ENCODE data around the gene GABBR1.

Gene GABBR1

GRCh38 chr6:29617782-29618554 lies 15.0 kb downstream of the GABBR1 start:
- DNase-seq, result no peak

DNA sequence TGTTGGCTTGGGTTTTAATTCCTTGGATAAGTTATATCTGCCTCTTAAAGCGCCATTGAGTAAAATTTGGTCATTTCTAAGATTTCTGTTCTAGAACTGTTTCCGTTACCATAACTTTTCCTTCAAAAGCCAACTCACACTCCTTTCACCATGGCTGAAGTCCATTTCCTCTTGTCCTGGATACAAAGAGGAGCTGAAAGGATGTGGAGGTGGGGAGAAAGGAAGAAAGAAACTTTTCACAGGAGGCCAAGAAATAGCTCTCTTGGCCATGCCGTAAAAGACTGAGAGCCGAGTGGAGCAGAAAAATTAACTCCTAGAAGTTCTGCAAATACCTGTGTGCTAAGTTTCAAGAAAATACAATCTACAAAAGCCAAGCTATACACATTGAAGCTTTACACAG lies 21.6 kb downstream of the GABBR1 start:
- DNase-seq, result no peak

GRCh38 chr6:29610540-29610939 lies 22.4 kb downstream of the GABBR1 start:
- no peak for DNase-seq

GRCh38 chr6:29608131-29608530 lies 24.9 kb downstream of the GABBR1 start:
- DNase-seq, result no peak

DNA sequence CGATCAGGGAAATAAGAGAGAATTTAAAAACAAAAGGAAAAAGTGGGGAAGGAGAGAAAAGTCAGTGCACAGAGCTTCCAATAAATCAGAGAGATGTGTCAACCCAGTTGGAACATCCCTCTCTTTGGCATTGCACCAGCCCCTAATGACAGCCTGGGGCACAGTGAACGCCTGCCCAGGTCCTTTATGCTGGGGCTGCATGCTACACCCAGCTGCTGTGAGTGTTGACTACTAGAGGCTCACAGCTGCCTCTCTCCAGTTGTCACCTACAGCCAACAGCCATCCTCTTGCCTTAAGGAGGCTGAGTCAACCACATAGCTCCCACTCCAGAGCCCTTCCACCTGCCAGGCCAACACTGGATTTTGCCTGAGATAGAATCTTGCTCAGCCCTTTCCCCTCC lies 29.1 kb downstream of the GABBR1 start:
- no peak for DNase-seq

DNA sequence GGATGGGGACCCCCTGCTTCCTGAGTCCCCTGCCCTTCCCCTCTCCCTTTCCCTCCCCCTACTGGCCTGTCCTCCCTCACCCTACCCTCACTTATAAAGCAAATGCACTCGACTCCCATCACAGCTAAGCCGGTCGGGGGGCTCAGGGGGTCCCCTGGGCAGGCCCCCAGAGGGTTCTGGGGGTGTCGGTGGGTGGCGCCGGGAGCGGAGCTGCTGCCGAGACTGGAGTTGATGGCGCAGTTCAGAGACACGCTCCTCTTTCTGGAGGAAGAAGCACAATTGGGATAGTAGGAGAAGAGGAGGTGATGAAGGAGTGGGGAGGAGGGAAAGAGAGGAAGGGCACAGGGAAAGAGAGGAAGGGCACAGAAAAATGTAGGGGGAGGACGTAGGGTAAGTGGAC lies 29.5 kb downstream of the GABBR1 start:
- no peak for DNase-seq

DNA sequence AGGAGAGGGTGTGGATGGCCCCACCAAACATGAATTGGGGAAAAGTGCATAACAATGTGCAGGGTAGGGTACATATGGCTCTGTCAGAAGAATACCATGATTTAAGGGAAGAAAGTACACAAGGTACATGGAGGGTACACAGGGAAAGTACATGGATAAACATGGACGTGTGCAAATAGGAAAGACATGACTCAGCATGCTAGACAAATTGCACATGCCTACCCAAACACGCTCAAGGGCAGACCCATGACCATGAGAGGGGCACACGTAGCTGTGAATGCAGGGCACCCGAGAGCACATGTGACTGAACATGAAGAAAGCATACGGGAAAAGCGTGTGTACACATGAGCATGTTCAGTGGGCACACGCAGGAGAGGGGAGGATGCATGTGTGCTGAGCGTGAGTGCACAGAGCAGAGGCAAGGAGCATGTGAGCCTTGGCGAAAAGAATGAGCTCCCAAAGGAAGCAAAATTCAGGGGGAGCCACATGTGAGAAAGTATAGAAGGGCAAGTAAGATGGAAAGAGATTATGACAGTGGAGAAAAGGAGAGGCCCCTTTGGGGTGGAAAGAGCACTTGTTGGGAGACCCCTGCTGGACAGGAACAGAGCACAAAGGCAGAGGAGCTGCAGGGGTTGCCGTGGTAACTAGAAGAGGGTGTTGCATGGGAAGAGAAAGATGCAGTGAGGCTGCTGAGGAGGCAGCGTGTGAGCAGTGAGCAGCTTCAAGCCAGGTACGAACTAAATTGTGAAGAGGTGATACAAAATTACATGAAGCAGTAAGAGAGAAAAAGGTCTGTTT lies 30.2 kb downstream of the GABBR1 start:
- no peak for DNase-seq

GRCh38 chr6:29598172-29598747 lies 34.7 kb downstream of the GABBR1 start:
- no peak for DNase-seq

GRCh38 chr6:29597184-29597583 lies 35.8 kb downstream of the GABBR1 start:
- DNase-seq, result no peak

- DNase-seq, result no peak
These were observed 36.5 kb downstream of the GABBR1 start for GRCh38 chr6:29596381-29596900.

GRCh38 chr6:29593199-29593855 lies 39.7 kb downstream of the GABBR1 start:
- DNase-seq, result no peak

GRCh38 chr6:29591677-29592076 lies 41.3 kb downstream of the GABBR1 start:
- DNase-seq, result no peak

GRCh38 chr6:29590218-29590808 lies 42.7 kb downstream of the GABBR1 start:
- DNase-seq, result no peak

DNA sequence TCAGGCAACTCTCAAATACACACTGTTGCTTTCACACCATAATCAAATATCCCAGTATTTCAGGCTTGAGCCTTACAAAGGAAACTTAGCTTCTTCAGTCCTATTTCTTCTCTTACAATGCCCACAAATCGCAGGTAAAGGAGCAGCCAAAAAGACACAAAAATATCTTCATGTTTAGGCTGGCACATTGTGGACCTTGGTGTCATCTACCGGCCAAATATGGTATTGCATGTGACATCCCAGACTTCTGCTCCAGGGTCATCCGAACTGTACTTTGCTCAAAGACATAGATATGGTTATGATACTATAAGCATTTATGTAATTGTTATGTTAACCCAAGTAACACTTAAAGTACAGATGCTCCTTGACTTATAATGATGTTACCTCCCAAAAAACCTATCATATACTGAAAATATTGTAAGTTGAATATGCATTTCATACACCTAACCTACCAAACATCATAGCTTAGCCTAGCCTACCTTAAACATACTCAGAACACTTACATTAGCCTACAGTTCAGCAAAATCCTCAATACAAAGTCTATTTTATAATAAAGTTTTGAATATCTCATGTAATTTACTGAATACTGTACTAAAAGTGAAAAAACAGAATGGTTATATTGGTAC lies 43.4 kb downstream of the GABBR1 start:
- DNase-seq, result peak; percentile 47

- no peak for DNase-seq
These were observed 48.2 kb downstream of the GABBR1 start, which contains the start of gene OR2H2 for GRCh38 chr6:29584821-29585220. Gene OR2H2, plus strand, starts transcription at chr6:29585121. Its CDS starts 2,824 bp downstream, at chr6:29587945.

GRCh38 chr6:29577544-29577943 lies 55.4 kb downstream of the GABBR1 start:
- no peak for DNase-seq

DNA sequence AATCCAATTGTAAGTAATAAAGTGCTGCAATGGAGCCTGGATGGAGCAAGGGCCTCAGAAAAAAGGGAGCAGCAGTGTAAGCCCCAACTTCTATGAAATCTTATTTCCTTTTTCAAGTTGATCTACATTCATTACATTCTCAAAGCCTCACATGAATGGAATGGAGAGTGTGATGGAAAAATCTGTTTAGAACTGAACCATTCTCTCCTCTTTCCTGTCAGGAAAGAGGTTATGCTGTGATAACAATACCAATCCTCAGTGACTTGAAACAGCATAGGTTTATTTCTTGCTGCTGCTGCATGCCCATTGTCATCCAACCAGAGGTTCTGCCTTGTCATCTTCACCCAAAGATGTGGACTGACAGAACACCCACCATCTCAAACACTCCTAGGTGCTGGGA lies 56.9 kb downstream of the GABBR1 start:
- no peak for DNase-seq

DNA sequence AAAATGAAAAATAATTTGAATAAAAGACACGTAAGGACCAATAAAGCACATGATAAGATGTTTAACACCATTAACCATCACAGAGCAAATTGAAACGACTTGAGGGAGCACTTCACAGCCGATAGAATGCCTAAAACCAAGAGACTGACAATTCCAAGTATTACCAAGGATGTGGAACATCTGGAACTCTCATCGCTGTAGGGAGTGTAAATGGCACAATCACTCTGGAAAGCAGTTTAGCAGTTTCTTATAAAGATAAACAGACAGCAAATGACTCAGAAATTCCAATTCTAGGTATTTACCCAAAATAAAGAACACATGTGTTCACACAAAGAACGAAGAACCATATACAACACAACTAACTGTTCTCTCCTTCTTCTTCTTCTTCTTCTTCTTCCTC lies 65.0 kb downstream of the GABBR1 start:
- no peak for DNase-seq

DNA sequence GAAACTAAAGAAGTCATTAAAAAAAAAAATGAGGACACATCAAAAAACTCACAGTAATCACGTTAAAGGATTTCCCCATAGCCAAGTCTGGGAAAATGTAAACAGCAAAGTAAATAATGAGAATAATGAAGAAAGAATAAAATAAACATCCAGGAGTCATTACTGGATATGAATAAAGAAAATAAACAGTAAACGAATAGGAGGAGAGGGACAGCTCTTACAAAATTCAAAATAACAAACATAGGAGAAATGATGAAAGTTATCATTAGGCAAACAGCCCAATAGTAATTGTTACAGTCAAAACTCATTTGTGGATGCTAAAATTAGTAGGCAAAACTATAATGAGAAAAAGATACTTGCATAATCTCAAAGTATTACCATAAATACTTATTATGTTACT lies 65.4 kb downstream of the GABBR1 start:
- DNase-seq, result no peak

GRCh38 chr6:29566856-29567255 lies 66.1 kb downstream of the GABBR1 start:
- no peak for DNase-seq

- DNase-seq, result no peak
These were observed 68.1 kb downstream of the GABBR1 start for GRCh38 chr6:29564875-29565274.

DNA sequence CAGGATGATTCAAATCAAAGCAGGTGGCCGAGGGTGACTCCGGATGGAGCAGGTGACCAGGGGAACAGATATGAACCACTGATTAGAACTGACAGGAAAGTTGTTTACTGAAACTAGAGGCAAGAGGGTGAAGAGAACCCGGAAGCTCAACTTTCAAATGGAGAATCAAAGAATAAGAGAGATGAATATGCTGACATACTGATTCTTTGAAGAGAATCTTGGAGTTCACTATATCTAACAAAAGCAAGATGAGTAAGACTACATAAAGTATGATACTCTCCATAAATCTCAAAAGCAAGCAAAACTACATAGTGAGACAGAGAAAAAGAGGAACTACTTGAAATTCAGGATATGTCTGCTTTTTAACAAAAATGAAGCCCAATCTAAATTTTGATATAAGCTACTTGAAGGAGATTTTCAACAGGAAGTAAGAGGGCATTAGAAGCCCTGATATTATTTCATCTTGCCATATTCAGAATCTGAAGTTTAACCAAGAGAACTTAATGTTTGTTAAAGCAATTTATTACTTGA lies 69.5 kb downstream of the GABBR1 start:
- no peak for DNase-seq
